H4 (cell line): Measurements from ENCODE around the gene POLR2E. TPM values are rescaled to one million over a fixed set of nuclear protein-coding genes. Genes with fewer than 3 reads are reported as not detected.

Experiments used
- DNase-seq: peaks from one replicate; pipeline ENCODE4 v3.0.0-alpha.2; 2015; ENCODE audit warnings: low spot score
- total RNA-seq: library from RNA; depleted of rRNA; stranded (reverse); fragments of >200 nt; shearing (Covaris generic); gene quantifications from 2 replicates; pipeline ENCODE4 v1.2.3, GENCODE V29; 2014

The POLR2E gene
- total RNA-seq, 1 experiment from 2014 or later = 237 TPM

GRCh38 chr19:1097810-1098176, 2.6 kb upstream of the POLR2E start:
- DNase-seq = no peak

- DNase-seq = no peak
Measured at GRCh38 chr19:1094655-1094977, 559 bp downstream of the POLR2E start.

GRCh38 chr19:1093811-1094553, 1.2 kb downstream of the POLR2E start:
- no peak for DNase-seq

GRCh38 chr19:1093330-1093729, 1.8 kb downstream of the POLR2E start:
- DNase-seq = no peak

GRCh38 chr19:1091544-1092175, 3.5 kb downstream of the POLR2E start:
- no peak for DNase-seq

- DNase-seq = no peak
Measured at GRCh38 chr19:1090731-1091543, 4.2 kb downstream of the POLR2E start.

GRCh38 chr19:1089891-1090290, 5.3 kb downstream of the POLR2E start:
- no peak for DNase-seq

- no peak for DNase-seq
Measured at GRCh38 chr19:1089126-1089771, 5.9 kb downstream of the POLR2E start.

- no peak for DNase-seq
Measured at GRCh38 chr19:1088416-1089010, 6.7 kb downstream of the POLR2E start.

- no peak for DNase-seq
Measured at GRCh38 chr19:1087813-1088415, 7.3 kb downstream of the POLR2E start.

GRCh38 chr19:1086613-1087012, 8.6 kb downstream of the POLR2E start:
- no peak for DNase-seq

GRCh38 chr19:1085676-1086442, 9.3 kb downstream of the POLR2E start:
- DNase-seq = no peak

- DNase-seq = no peak
Measured at GRCh38 chr19:1085053-1085658, 10.0 kb downstream of the POLR2E start.

- DNase-seq = no peak
Measured at GRCh38 chr19:1084024-1084868, 10.9 kb downstream of the POLR2E start.

- DNase-seq = no peak
Measured at GRCh38 chr19:1082928-1083816, 12.0 kb downstream of the POLR2E start.

GRCh38 chr19:1082165-1082927, 12.8 kb downstream of the POLR2E start:
- DNase-seq = no peak

- no peak for DNase-seq
Measured at GRCh38 chr19:1081301-1082164, 13.6 kb downstream of the POLR2E start.
